ENCODE measurements around the gene AASS.

- no peak for TF ChIP-seq CTCF (IDR thresholded peaks at IDR 0.05)
- no peak for TF ChIP-seq POLR2AphosphoS5 (IDR thresholded peaks at IDR 0.05)
Measured at GRCh38 chr7:122123746-122124145, 20.3 kb downstream of the AASS start.
